ENCODE results near the gene XPOT. TPM values are rescaled to one million over a fixed set of nuclear protein-coding genes. Genes with fewer than 3 reads are reported as not detected.

Gene XPOT
- total and polyA plus RNA-seq, 4 experiments from 2014 or later = 50.2 to 88.8 (median 69.8) TPM

GRCh38 chr12:64387197-64387816, 16.9 kb upstream of the XPOT start:
- no peak overlapping the region for H3K27ac ChIP-seq (ENCODE audit: low read depth, low read length)
- no peak overlapping the region for H3K4me3 ChIP-seq (ENCODE audit: low read length in 2 of 2)
- peaks cover 22 to 43% (median 34%) of the 10 kb centered on the region in 4 donors for H3K4me1 Mint-ChIP-seq
- ChIA-PET POLR2A (ENCODE audit: partially characterized antibody) (no interaction called here), CTCF (ENCODE audit: partially characterized antibody) (no interaction called here)
- H3K4me3 Mint-ChIP-seq = no peak overlapping the region
- no peaks in the 10 kb centered on the region for H3K36me3 Mint-ChIP-seq
- no peaks in the 10 kb centered on the region for H3K9me3 Mint-ChIP-seq
- no peaks in the 10 kb centered on the region for H3K9me3 ChIP-seq (ENCODE audit: control insufficient read depth in 1 of 2, low read length in 2 of 2)
- no peaks in the 10 kb centered on the region for H3K36me3 ChIP-seq (ENCODE audit: insufficient read depth, low read length)
- intact Hi-C loops (cut with micrococcal nuclease) = no loop called here
- H3K27ac Mint-ChIP-seq = peak overlapping the region in 6 of 7 donors; percentile 7 to 91 (median 73)
- H3K27me3 ChIP-seq (ENCODE audit: insufficient read depth, low read length) = no peaks in the 10 kb centered on the region
- DNase-seq = no peak
- H3K27me3 Mint-ChIP-seq = no peaks in the 10 kb centered on the region
- H3K4me1 ChIP-seq (ENCODE audit: insufficient read depth, low read length) = peaks cover 40% of the 10 kb centered on the region

GRCh38 chr12:64389154-64389553, 15.0 kb upstream of the XPOT start:
- Histone ChIP-seq H3K4me1 (ENCODE audit: insufficient read depth, low read length) (peaks cover 35% of the 10 kb centered on the region), H3K27me3 (ENCODE audit: insufficient read depth, low read length) (no peaks in the 10 kb centered on the region), H3K9me3 (ENCODE audit: control insufficient read depth in 1 of 2, low read length in 2 of 2) (no peaks in the 10 kb centered on the region), H3K27ac (ENCODE audit: low read depth, low read length) (no peak overlapping the region), H3K4me3 (ENCODE audit: low read length in 2 of 2) (no peak overlapping the region), H3K36me3 (ENCODE audit: insufficient read depth, low read length) (no peaks in the 10 kb centered on the region)
- no peaks in the 10 kb centered on the region for H3K27me3 Mint-ChIP-seq
- no peak for DNase-seq
- no peaks in the 10 kb centered on the region for H3K36me3 Mint-ChIP-seq
- no peaks in the 10 kb centered on the region for H3K9me3 Mint-ChIP-seq
- peak overlapping the region in 5 of 8 donors; percentile 16 to 66 (median 49) for H3K4me3 Mint-ChIP-seq
- H3K27ac Mint-ChIP-seq = no peak overlapping the region
- ChIA-PET CTCF (ENCODE audit: partially characterized antibody) (interaction anchor here (0.8 to 2.4 kb wide), 4 partner anchors 12 to 207 kb away, joined by 3 to 6 read pairs (median 5); partner anchors contain the start of gene XPOT), POLR2A (ENCODE audit: partially characterized antibody) (no interaction called here)
- intact Hi-C loops (cut with micrococcal nuclease) = no loop called here
- H3K4me1 Mint-ChIP-seq = peaks cover 20 to 36% (median 31%) of the 10 kb centered on the region in 4 donors

- ChIA-PET CTCF (ENCODE audit: partially characterized antibody) (interaction anchor here (0.7 to 2.4 kb wide), 9 partner anchors 10 to 545 kb away, joined by 3 to 6 read pairs (median 4); no protein-coding TSS in a partner anchor), POLR2A (ENCODE audit: partially characterized antibody) (interaction anchor here (0.6 to 1.5 kb wide), 3 partner anchors 9 to 52 kb away, joined by 4 read pairs; partner anchors contain the start of gene XPOT)
- H3K27me3 Mint-ChIP-seq = no peaks in the 10 kb centered on the region
- intact Hi-C loops (cut with micrococcal nuclease) = loop anchor here (10.0 kb wide), 1 partner anchor 1286 kb away; no protein-coding TSS in a partner anchor
- no peaks in the 10 kb centered on the region for H3K9me3 ChIP-seq (ENCODE audit: control insufficient read depth in 1 of 2, low read length in 2 of 2)
- no peaks in the 10 kb centered on the region for H3K9me3 Mint-ChIP-seq
- peak within 1 kb of the TSS in 6 of 7 donors; percentile 56 to 82 (median 74) for H3K27ac Mint-ChIP-seq
- no peaks in the 10 kb centered on the region for H3K36me3 Mint-ChIP-seq
- H3K36me3 ChIP-seq (ENCODE audit: insufficient read depth, low read length) = no peaks in the 10 kb centered on the region
- no peak for DNase-seq
- no peak within 1 kb of the TSS for H3K27ac ChIP-seq (ENCODE audit: low read depth, low read length)
- peak within 1 kb of the TSS in 1 of 2 donors; percentile 57 for H3K4me3 ChIP-seq (ENCODE audit: low read length in 2 of 2)
- peaks cover 10 to 24% (median 20%) of the 10 kb centered on the region in 4 donors for H3K4me1 Mint-ChIP-seq
- H3K4me3 Mint-ChIP-seq = peak within 1 kb of the TSS; percentile 84 to 90 (median 86)
- peaks cover 23% of the 10 kb centered on the region for H3K4me1 ChIP-seq (ENCODE audit: insufficient read depth, low read length)
- H3K27me3 ChIP-seq (ENCODE audit: insufficient read depth, low read length) = no peaks in the 10 kb centered on the region
Observed at GRCh38 chr12:64390275-64390851, 13.8 kb upstream of the XPOT start, which contains the start of gene C12orf56. TSS of gene C12orf56 (minus strand) at chr12:64390758. CDS start at chr12:64390565, 193 bp downstream.

- H3K9me3 ChIP-seq (ENCODE audit: control insufficient read depth in 1 of 2, low read length in 2 of 2) = no peaks in the 10 kb centered on the region
- no peak overlapping the region for H3K27ac ChIP-seq (ENCODE audit: low read depth, low read length)
- Mint-ChIP-seq H3K27ac (no peak overlapping the region), H3K9me3 (no peaks in the 10 kb centered on the region), H3K4me3 (peak overlapping the region in 4 of 8 donors; percentile 20 to 62 (median 42)), H3K4me1 (peaks cover 6 to 14% (median 11%) of the 10 kb centered on the region in 4 donors), H3K27me3 (no peaks in the 10 kb centered on the region), H3K36me3 (no peaks in the 10 kb centered on the region)
- peaks cover 14% of the 10 kb centered on the region for H3K4me1 ChIP-seq (ENCODE audit: insufficient read depth, low read length)
- no peaks in the 10 kb centered on the region for H3K27me3 ChIP-seq (ENCODE audit: insufficient read depth, low read length)
- CTCF ChIA-PET (ENCODE audit: partially characterized antibody) = no interaction called here
- intact Hi-C loops (cut with micrococcal nuclease) = loop anchor here (1.0 to 10.0 kb wide), 4 partner anchors 119 to 1287 kb away; partner anchors contain the start of gene SRGAP1
- H3K4me3 ChIP-seq (ENCODE audit: low read length in 2 of 2) = no peak overlapping the region
- POLR2A ChIA-PET (ENCODE audit: partially characterized antibody) = no interaction called here
- peak in 2 of 5 donors; percentile 26 to 29 for DNase-seq
- no peaks in the 10 kb centered on the region for H3K36me3 ChIP-seq (ENCODE audit: insufficient read depth, low read length)
Observed at GRCh38 chr12:64392221-64392620, 12.0 kb upstream of the XPOT start.

- no peak overlapping the region for H3K4me3 Mint-ChIP-seq
- Histone ChIP-seq H3K9me3 (ENCODE audit: control insufficient read depth in 1 of 2, low read length in 2 of 2) (no peaks in the 10 kb centered on the region), H3K36me3 (ENCODE audit: insufficient read depth, low read length) (no peaks in the 10 kb centered on the region), H3K27me3 (ENCODE audit: insufficient read depth, low read length) (no peaks in the 10 kb centered on the region), H3K4me3 (ENCODE audit: low read length in 2 of 2) (no peak overlapping the region), H3K27ac (ENCODE audit: low read depth, low read length) (no peak overlapping the region), H3K4me1 (ENCODE audit: insufficient read depth, low read length) (peaks cover 15% of the 10 kb centered on the region)
- no peak overlapping the region for H3K27ac Mint-ChIP-seq
- H3K4me1 Mint-ChIP-seq = peaks cover 8 to 19% (median 17%) of the 10 kb centered on the region in 4 donors
- ChIA-PET CTCF (ENCODE audit: partially characterized antibody) (no interaction called here), POLR2A (ENCODE audit: partially characterized antibody) (no interaction called here)
- H3K9me3 Mint-ChIP-seq = no peaks in the 10 kb centered on the region
- H3K27me3 Mint-ChIP-seq = no peaks in the 10 kb centered on the region
- intact Hi-C loops (cut with micrococcal nuclease) = loop anchor here (10.0 kb wide), 1 partner anchor 1291 kb away; no protein-coding TSS in a partner anchor
- no peak for DNase-seq
- H3K36me3 Mint-ChIP-seq = no peaks in the 10 kb centered on the region
Observed at GRCh38 chr12:64395739-64396138, 8.5 kb upstream of the XPOT start.

GRCh38 chr12:64400041-64400440, 4.2 kb upstream of the XPOT start:
- POLR2A ChIA-PET (ENCODE audit: partially characterized antibody) = interaction anchor here (0.6 to 1.1 kb wide), 3 partner anchors 9 to 768 kb away, joined by 3 to 4 read pairs (median 4); partner anchors contain the start of gene C12orf56
- peak overlapping the region in 7 of 8 donors; percentile 40 to 77 (median 69) for H3K4me3 Mint-ChIP-seq
- CTCF ChIA-PET (ENCODE audit: partially characterized antibody) = interaction anchor here (1.6 kb wide), 1 partner anchor 10 kb away, joined by 6 read pairs; the partner anchor contains the start of gene C12orf56
- H3K4me1 Mint-ChIP-seq = peaks cover 9 to 29% (median 17%) of the 10 kb centered on the region in 4 donors
- Histone ChIP-seq H3K36me3 (ENCODE audit: insufficient read depth, low read length) (no peaks in the 10 kb centered on the region), H3K4me1 (ENCODE audit: insufficient read depth, low read length) (peaks cover 16% of the 10 kb centered on the region), H3K27ac (ENCODE audit: low read depth, low read length) (peak overlapping the region; percentile 1), H3K9me3 (ENCODE audit: control insufficient read depth in 1 of 2, low read length in 2 of 2) (no peaks in the 10 kb centered on the region), H3K27me3 (ENCODE audit: insufficient read depth, low read length) (no peaks in the 10 kb centered on the region), H3K4me3 (ENCODE audit: low read length in 2 of 2) (no peak overlapping the region)
- peaks cover 0 to 2% (median 0%) of the 10 kb centered on the region in 8 donors for H3K9me3 Mint-ChIP-seq
- peak in 4 of 5 donors; percentile 40 to 69 (median 50) for DNase-seq
- H3K36me3 Mint-ChIP-seq = peaks cover 0 to 5% of the 10 kb centered on the region in 2 donors
- intact Hi-C loops (cut with micrococcal nuclease) = loop anchor here (5.0 to 10.0 kb wide), 5 partner anchors 207 to 1905 kb away; partner anchors contain the start of genes HELB and RXYLT1
- peak overlapping the region; percentile 72 to 95 (median 88) for H3K27ac Mint-ChIP-seq
- H3K27me3 Mint-ChIP-seq = no peaks in the 10 kb centered on the region

- H3K9me3 Mint-ChIP-seq = peaks cover 0 to 2% (median 0%) of the 10 kb centered on the region in 8 donors
- H3K27me3 Mint-ChIP-seq = no peaks in the 10 kb centered on the region
- H3K27ac Mint-ChIP-seq = peak overlapping the region in 1 of 7 donors; percentile 45
- H3K4me1 ChIP-seq (ENCODE audit: insufficient read depth, low read length) = peaks cover 27% of the 10 kb centered on the region
- no peaks in the 10 kb centered on the region for H3K36me3 ChIP-seq (ENCODE audit: insufficient read depth, low read length)
- no peak overlapping the region for H3K4me3 ChIP-seq (ENCODE audit: low read length in 2 of 2)
- intact Hi-C loops (cut with micrococcal nuclease) = loop anchor here (5.0 to 10.0 kb wide), 5 partner anchors 205 to 1903 kb away; partner anchors contain the start of genes HELB and RXYLT1
- H3K36me3 Mint-ChIP-seq = peaks cover 0 to 9% of the 10 kb centered on the region in 2 donors
- no peak overlapping the region for H3K27ac ChIP-seq (ENCODE audit: low read depth, low read length)
- H3K4me1 Mint-ChIP-seq = peaks cover 18 to 43% (median 31%) of the 10 kb centered on the region in 4 donors
- ChIA-PET POLR2A (ENCODE audit: partially characterized antibody) (interaction anchor here (2.9 kb wide), 1 partner anchor 51 kb away, joined by 9 read pairs; no protein-coding TSS in a partner anchor), CTCF (ENCODE audit: partially characterized antibody) (no interaction called here)
- no peak overlapping the region for H3K4me3 Mint-ChIP-seq
- H3K27me3 ChIP-seq (ENCODE audit: insufficient read depth, low read length) = no peaks in the 10 kb centered on the region
- DNase-seq = no peak
- no peaks in the 10 kb centered on the region for H3K9me3 ChIP-seq (ENCODE audit: control insufficient read depth in 1 of 2, low read length in 2 of 2)
Observed at GRCh38 chr12:64402181-64402580, 2.0 kb upstream of the XPOT start.
